Sigmoid colon (tissue), 3 donors: ENCODE results near the gene HERPUD2.

ENCODE experiments used
- CTCF ChIP-seq, 4 experiments: fragments of 450-650 bp in 3 of 4; fragments of 200-600 bp in 1 of 4; IDR thresholded peaks; one replicate each; pipeline ENCODE4 v1.5.1; 2016 to 2019; ENCODE audit warnings: antibody characterized with exemption in 4 of 4, mild to moderate bottlenecking in 3 of 4, moderate library complexity in 2 of 4
- POLR2A ChIP-seq, 2 donors: fragments of 450-650 bp; IDR thresholded peaks; one replicate each; pipeline ENCODE4 v1.6.1; 2016; ENCODE audit warnings: antibody characterized with exemption in 2 of 2, mild to moderate bottlenecking in 2 of 2, moderate library complexity in 2 of 2

- TF ChIP-seq CTCF (IDR thresholded peaks at IDR 0.05) = no peak
- TF ChIP-seq POLR2A (IDR thresholded peaks at IDR 0.05) = no peak
Observed at GRCh38 chr7:35652124-35652523, 42.8 kb downstream of the HERPUD2 start.
